Spleen (tissue), 11 donors: ENCODE measurements around the gene CHRDL1. TPM values are rescaled to one million over a fixed set of nuclear protein-coding genes. Genes with fewer than 3 reads are reported as not detected.
A peak's percentile ranks its signal among the peaks of the same experiment; 100 is the strongest.

Experiments used
- DNase-seq: peaks from one replicate; pipeline ENCODE4 v3.0.0-alpha.2; 2020
- H3K27ac ChIP-seq, 8 donors: fragments of 200-600 bp; sonication (generic) in 7 of 8; 1 replicate in 4 of 8; 2 replicates in 4 of 8; pipeline versions ENCODE4 v1.5.0 to v1.8.0; 2016 to 2021; ENCODE audit warnings: inconsistent platforms in 4 of 8, mild to moderate bottlenecking in 4 of 8, moderate library complexity in 1 of 8
- H3K27me3 ChIP-seq, 7 donors: fragments of 200-600 bp; sonication (generic) in 6 of 7; replicated peaks in 1 of 7; 1 replicate in 4 of 7; 2 replicates in 3 of 7; pipeline versions ENCODE4 v1.5.0 to v1.8.0; 2016 to 2021; ENCODE audit warnings: inconsistent platforms in 3 of 7, mild to moderate bottlenecking in 1 of 7
- H3K36me3 ChIP-seq, 6 donors: fragments of 200-600 bp; sonication (generic) in 5 of 6; 1 replicate in 4 of 6; 2 replicates in 2 of 6; pipeline versions ENCODE4 v1.5.0 to v1.8.0; 2016 to 2021; ENCODE audit warnings: inconsistent platforms in 2 of 6
- H3K4me1 ChIP-seq, 6 donors: fragments of 200-600 bp; sonication (generic) in 5 of 6; 1 replicate in 3 of 6; 2 replicates in 3 of 6; pipeline versions ENCODE4 v1.5.0 to v1.8.0; 2016 to 2021; ENCODE audit warnings: inconsistent platforms in 3 of 6
- H3K4me3 ChIP-seq, 8 donors: fragments of 200-600 bp; sonication (generic) in 7 of 8; 1 replicate in 4 of 8; 2 replicates in 4 of 8; pipeline versions ENCODE4 v1.5.0 to v1.8.0; 2016 to 2021; ENCODE audit warnings: inconsistent platforms in 4 of 8, mild to moderate bottlenecking in 4 of 8, moderate library complexity in 2 of 8
- H3K9me3 ChIP-seq, 8 donors: fragments of 200-600 bp; sonication (generic) in 7 of 8; 1 replicate in 4 of 8; 2 replicates in 4 of 8; pipeline versions ENCODE4 v1.5.0 to v1.8.0; 2016 to 2021; ENCODE audit warnings: inconsistent platforms in 4 of 8
- CTCF ChIP-seq, 11 experiments: fragments of 200-600 bp in 7 of 11; fragments of 450-650 bp in 4 of 11; sonication (generic) in 4 of 11; IDR thresholded peaks in 8 of 11; conservative IDR thresholded peaks in 3 of 11; 1 replicate in 7 of 11; 2 replicates in 4 of 11; pipeline versions ENCODE4 v1.4.0 to v1.8.0; 2016 to 2021; ENCODE audit warnings: antibody characterized with exemption in 11 of 11, inconsistent platforms in 4 of 11, mild to moderate bottlenecking in 1 of 11
- POLR2A ChIP-seq, 3 donors: fragments of 450-650 bp; IDR thresholded peaks; one replicate each; pipeline ENCODE4 v1.5.1; 2017; ENCODE audit warnings: antibody characterized with exemption in 3 of 3, mild to moderate bottlenecking in 1 of 3
- POLR2AphosphoS5 ChIP-seq, 3 donors: sonication (generic); formaldehyde crosslinking; IDR thresholded peaks; one replicate each; pipeline ENCODE4 v1.5.1; 2017; ENCODE audit warnings: antibody characterized with exemption in 3 of 3
- WGBS, 5 donors: extraction: QIAGEN DNeasy Blood & Tissue Kit in 3 of 5; methylation state at CpG; one replicate each; pipeline versions ENCODE4 v1.1.5 to v1.1.7; 2013 to 2018; 5-methylcytosine and 5-hydroxymethylcytosine counted together
- intact Hi-C: fragments of 100-400 bp; cut with DNase I; formaldehyde crosslinking; loops from one replicate; pipeline ENCODE4 v1.15.0; 2023; ENCODE audit warnings: low total_unique reads
- polyA plus RNA-seq, 3 donors: library from polyadenylated mRNA; stranded (reverse); fragments of 200-250 nt; gene quantifications; one replicate each; pipeline ENCODE4 v1.2.1, GENCODE V29; 2013
- total RNA-seq, 7 donors: library from RNA; depleted of rRNA in 3 of 7; stranded (reverse); fragments of >200 nt in 3 of 7; fragmentation: NEBNext Ultra II Directional in 4 of 7; extraction: Animal tissue kit (Norgen Biotek cat#: 25700) in 4 of 7; gene quantifications; one replicate each; pipeline versions ENCODE4 v1.1.0 to v1.2.1, GENCODE V29; 2016 to 2021
- donor health status: healthy with polysubstance abuse.
- donor health status: DM: no; HTN: no; CAD: no; lungs with moderate emphysema.
- donor health status: DM: no; HTN: no; CAD: no.
- donor health status: Bipolar disorder and iron deficiency.
- donor health status: healthy.
- donor health status: DM: no; HTN: no; CAD: no.
- donor health status: DM: yes; HTN: yes; CAD: no.

CHRDL1 gene
- total and polyA plus RNA-seq, 10 donors, result 1.7 to 92.6 (median 17.4) TPM

GRCh38 chrX:110734271-110734670 lies 61.3 kb downstream of the CHRDL1 start:
- Histone ChIP-seq H3K27ac (no peak overlapping the region), H3K9me3 (no peaks in the 10 kb centered on the region), H3K36me3 (no peaks in the 10 kb centered on the region), H3K4me3 (no peak overlapping the region), H3K27me3 (no peaks in the 10 kb centered on the region), H3K4me1 (no peaks in the 10 kb centered on the region)
- intact Hi-C loops, result no loop called here
- no peak for DNase-seq
- 36 to 82% (median 73%) methylated on average over 1 of the region's 1 CpG for WGBS, 5 donors
- TF ChIP-seq POLR2AphosphoS5 (IDR thresholded peaks at IDR 0.05), result no peak
- no peak for TF ChIP-seq CTCF (IDR thresholded peaks at IDR 0.05 in 8 of 11, conservative IDR thresholded peaks at IDR 0.05 in 3 of 11)

- Histone ChIP-seq H3K4me3 (no peak overlapping the region), H3K9me3 (no peaks in the 10 kb centered on the region), H3K4me1 (no peaks in the 10 kb centered on the region), H3K27me3 (no peaks in the 10 kb centered on the region), H3K36me3 (no peaks in the 10 kb centered on the region), H3K27ac (no peak overlapping the region)
- TF ChIP-seq POLR2A (IDR thresholded peaks at IDR 0.05), result no peak
- no peak for TF ChIP-seq CTCF (IDR thresholded peaks at IDR 0.05 in 8 of 11, conservative IDR thresholded peaks at IDR 0.05 in 3 of 11)
- TF ChIP-seq POLR2AphosphoS5 (IDR thresholded peaks at IDR 0.05), result no peak
- intact Hi-C loops, result no loop called here
- DNase-seq, result no peak
- 79 to 88% (median 82%) methylated on average over 2 of the region's 2 CpGs for WGBS, 5 donors
Measured at GRCh38 chrX:110733166-110733565, 62.5 kb downstream of the CHRDL1 start.

GRCh38 chrX:110732266-110732665 lies 63.4 kb downstream of the CHRDL1 start:
- Histone ChIP-seq H3K9me3 (no peaks in the 10 kb centered on the region), H3K4me1 (no peaks in the 10 kb centered on the region), H3K4me3 (no peak overlapping the region), H3K27me3 (no peaks in the 10 kb centered on the region), H3K27ac (no peak overlapping the region), H3K36me3 (no peaks in the 10 kb centered on the region)
- intact Hi-C loops, result no loop called here
- 46 to 79% (median 59%) methylated on average over 6 of the region's 6 CpGs for WGBS, 5 donors
- no peak for DNase-seq
- TF ChIP-seq POLR2A (IDR thresholded peaks at IDR 0.05), result no peak
- no peak for TF ChIP-seq CTCF (IDR thresholded peaks at IDR 0.05 in 8 of 11, conservative IDR thresholded peaks at IDR 0.05 in 3 of 11)
- TF ChIP-seq POLR2AphosphoS5 (IDR thresholded peaks at IDR 0.05), result no peak

GRCh38 chrX:110723844-110724243 lies 71.8 kb downstream of the CHRDL1 start:
- Histone ChIP-seq H3K4me3 (no peak overlapping the region), H3K27me3 (no peaks in the 10 kb centered on the region), H3K36me3 (no peaks in the 10 kb centered on the region), H3K4me1 (no peaks in the 10 kb centered on the region), H3K27ac (peak overlapping the region in 1 of 8 donors; percentile 2), H3K9me3 (no peaks in the 10 kb centered on the region)
- intact Hi-C loops, result no loop called here
- no peak for DNase-seq
- no peak for TF ChIP-seq POLR2AphosphoS5 (IDR thresholded peaks at IDR 0.05)
- TF ChIP-seq CTCF (IDR thresholded peaks at IDR 0.05 in 8 of 11, conservative IDR thresholded peaks at IDR 0.05 in 3 of 11), result no peak
- no peak for TF ChIP-seq POLR2A (IDR thresholded peaks at IDR 0.05)
- 77 to 91% (median 78%) methylated on average over 2 of the region's 2 CpGs for WGBS, 5 donors
